AG04449 (cell line): Measurements from ENCODE around the gene ZRANB3.

Experiments used
- CTCF ChIA-PET: fragments of 350-600 bp; formaldehyde crosslinking; extraction: SDS; loops from one replicate; lab custom pipeline; 2021; ENCODE audit warnings: antibody characterized with exemption; lab: Yijun Ruan, JAX
- POLR2A ChIA-PET: fragments of 400-600, 350-600 bp; formaldehyde crosslinking; extraction: SDS; loops from one replicate; lab custom pipeline; 2020; ENCODE audit warnings: antibody characterized with exemption, inconsistent platforms; lab: Yijun Ruan, JAX
- DNase-seq: peaks from one replicate; pipeline ENCODE4 v3.0.0-alpha.2; 2010; ENCODE audit warnings: low read depth, low spot score
- H3K4me3 ChIP-seq: 2 replicates; pipeline ENCODE4 v1.5.1; 2011; ENCODE audit warnings: low read depth, mild to moderate bottlenecking, control low read depth, low read length
- TF ChIP-seq, protein P1 (sequence below): IDR thresholded peaks from one replicate; pipeline ENCODE4 v1.5.1; 2011; ENCODE audit warnings: mild to moderate bottlenecking, moderate library complexity, low read length, control low read depth, inconsistent platforms; ENCODE audit not compliant: insufficient read depth; ENCODE audit errors: missing control alignments

The ZRANB3 gene

DNA sequence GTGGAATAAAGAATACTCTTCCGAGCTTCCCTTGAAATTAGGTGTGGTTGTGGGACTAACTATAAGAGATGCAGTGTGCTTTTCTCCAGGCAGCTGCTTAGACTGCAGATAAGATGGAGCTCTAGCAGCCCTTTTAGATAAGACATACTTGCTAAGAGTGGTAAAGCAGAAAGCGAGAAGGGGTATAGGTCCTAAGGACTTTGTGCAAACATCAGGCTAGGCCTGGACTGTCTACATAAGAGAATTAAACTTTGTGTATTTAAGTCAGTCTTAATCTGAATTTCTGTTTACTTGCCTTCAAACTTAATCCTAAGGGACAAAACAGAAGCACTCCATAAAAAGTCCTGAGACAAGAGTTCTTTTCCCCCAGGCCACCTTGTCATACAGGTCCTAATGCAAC, 260.0 kb downstream of the ZRANB3 start:
- POLR2A ChIA-PET = no interaction called here
- CTCF ChIA-PET = no interaction called here
- H3K4me3 ChIP-seq = no peak overlapping the region
- TF ChIP-seq, protein P1, sequence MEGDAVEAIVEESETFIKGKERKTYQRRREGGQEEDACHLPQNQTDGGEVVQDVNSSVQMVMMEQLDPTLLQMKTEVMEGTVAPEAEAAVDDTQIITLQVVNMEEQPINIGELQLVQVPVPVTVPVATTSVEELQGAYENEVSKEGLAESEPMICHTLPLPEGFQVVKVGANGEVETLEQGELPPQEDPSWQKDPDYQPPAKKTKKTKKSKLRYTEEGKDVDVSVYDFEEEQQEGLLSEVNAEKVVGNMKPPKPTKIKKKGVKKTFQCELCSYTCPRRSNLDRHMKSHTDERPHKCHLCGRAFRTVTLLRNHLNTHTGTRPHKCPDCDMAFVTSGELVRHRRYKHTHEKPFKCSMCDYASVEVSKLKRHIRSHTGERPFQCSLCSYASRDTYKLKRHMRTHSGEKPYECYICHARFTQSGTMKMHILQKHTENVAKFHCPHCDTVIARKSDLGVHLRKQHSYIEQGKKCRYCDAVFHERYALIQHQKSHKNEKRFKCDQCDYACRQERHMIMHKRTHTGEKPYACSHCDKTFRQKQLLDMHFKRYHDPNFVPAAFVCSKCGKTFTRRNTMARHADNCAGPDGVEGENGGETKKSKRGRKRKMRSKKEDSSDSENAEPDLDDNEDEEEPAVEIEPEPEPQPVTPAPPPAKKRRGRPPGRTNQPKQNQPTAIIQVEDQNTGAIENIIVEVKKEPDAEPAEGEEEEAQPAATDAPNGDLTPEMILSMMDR = no peak
- DNase-seq = no peak

DNA sequence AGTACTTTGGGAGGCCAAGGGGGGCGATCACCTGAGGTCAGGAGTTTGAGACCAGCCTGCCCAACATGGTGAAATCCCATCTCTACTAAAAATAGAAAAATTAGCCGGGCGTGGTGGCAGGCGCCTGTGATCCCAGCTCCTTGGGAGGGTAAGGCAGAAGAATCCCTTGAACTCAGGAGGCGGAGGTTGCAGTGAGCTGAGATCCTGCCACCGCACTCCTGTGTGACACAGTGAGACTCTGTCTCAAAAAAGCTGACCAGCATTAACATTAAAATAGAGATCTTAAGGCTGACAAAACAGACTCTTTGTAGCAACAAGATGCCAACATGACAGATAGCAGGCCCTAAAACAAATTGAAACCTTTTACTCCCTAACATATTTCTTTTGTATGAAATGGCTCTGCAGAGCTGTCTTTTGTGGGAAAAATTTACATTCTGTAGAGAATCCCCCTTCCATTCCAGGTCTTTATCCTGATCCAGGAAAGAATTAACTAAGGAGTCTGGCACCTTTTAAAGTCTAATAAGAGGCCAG, 265.0 kb downstream of the ZRANB3 start:
- CTCF ChIA-PET = no interaction called here
- POLR2A ChIA-PET = no interaction called here
- TF ChIP-seq, protein P1 = no peak
- no peak overlapping the region for H3K4me3 ChIP-seq
- DNase-seq = no peak

DNA sequence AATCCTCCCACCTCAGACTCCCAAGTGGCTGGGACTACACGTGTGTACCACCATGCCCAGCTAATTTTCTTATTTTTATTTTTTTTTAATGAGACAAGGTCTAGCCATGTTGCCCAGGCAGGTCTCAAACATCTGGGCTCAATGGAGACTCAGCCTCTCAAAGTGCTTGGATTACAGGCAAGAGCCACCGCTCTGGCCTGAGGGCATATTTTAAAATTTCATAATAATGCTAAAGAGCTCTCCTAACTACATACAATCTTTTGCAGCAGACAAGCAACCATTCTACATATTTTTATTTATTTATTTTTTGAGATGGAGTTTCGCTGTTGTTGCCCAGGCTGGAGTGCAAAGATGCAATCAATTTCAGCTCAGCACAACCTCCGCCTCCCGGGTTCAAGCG, 271.9 kb downstream of the ZRANB3 start:
- ChIA-PET CTCF (interaction anchor here (1.2 kb wide), 1 partner anchor 255 kb away, joined by 3 read pairs; no protein-coding TSS in a partner anchor), POLR2A (no interaction called here)
- no peak overlapping the region for H3K4me3 ChIP-seq
- TF ChIP-seq, protein P1 = no peak
- DNase-seq = no peak

DNA sequence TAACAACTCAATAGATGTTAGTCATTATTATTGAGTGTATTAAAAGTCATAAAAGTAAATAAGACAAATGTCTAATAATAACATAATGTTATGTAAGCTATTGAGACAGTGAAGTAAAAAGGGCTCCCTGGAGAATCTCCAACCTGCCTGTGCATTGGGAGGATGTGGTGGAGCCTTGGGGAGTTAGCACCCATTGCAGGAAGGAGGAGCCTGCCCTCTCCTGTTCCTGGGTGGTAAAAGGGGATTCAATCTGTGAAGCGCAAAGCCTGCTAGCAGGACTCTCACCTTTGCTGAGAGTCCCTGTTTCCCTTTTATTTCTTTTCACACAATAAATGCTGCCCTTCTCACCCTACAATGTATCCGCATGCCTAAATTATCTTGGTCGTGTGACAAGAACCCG, 272.8 kb downstream of the ZRANB3 start:
- no peak for DNase-seq
- TF ChIP-seq, protein P1 = no peak
- CTCF ChIA-PET = no interaction called here
- no peak overlapping the region for H3K4me3 ChIP-seq
- POLR2A ChIA-PET = no interaction called here

DNA sequence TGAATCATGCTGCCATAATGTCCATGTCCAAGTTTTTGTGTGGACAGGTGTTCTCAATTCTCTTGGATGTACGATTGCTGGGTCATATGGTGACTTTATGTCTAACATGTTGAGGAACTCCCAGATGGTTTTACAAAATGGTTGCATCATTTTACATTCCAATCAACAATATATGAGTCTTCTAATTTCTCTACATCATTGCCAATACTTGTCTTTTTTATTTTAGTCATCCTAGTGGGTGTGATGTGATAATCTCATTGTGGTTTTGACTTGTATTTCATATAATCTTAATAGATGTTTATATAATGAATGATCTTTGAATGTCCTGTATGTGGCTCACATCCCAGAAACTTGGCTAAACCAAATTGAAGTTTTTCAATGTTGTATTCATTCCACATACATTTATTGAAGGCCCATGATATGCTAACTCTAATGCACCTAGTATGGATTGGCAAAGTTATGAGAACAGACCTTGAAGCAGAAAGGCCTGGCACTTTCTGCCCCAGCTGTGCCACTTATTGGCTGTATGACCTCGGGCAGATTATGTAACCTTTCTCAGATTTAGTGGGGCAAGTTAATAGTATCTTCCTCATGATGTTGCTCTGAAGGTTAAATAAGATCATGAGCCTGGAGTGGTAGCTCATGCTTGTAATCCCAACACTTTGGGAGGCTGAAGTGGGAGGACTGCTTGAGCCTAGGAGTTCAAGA, 273.5 kb downstream of the ZRANB3 start:
- TF ChIP-seq, protein P1 = no peak
- no peak overlapping the region for H3K4me3 ChIP-seq
- CTCF ChIA-PET = no interaction called here
- POLR2A ChIA-PET = no interaction called here
- DNase-seq = peak; percentile 14

DNA sequence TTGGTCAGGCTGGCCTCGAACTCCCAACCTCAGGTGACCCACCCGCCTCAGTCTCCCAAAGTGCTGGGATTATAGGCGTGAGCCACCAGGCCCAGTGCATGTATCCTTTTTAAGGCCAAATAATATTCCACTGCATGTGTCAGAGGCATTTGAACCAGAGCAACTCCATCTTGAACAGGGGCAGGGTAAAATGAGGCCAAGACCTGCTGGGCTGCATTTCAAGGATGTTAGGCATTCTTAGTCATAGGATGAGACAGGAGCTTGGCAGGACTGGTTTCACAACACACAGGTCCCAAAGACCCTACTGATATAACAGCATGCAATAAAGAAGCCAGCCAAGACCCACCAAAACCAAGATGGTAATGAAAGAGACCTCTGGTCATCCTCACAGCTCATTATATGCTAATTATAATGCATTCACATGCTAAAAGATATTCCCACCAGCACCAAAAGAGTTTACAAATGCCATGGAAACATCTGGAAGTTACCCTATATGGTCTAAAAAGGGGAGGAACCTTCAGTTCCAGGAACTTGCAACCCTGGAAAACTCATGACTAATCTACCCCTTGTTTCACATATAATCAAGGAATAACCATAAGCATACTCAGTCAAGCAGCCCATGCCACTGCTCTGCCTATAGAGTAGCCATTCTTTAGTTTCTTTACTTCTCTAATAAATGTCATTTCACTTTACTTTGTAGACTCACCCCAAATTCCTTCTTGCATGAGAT, 274.3 kb downstream of the ZRANB3 start:
- TF ChIP-seq, protein P1 = no peak
- CTCF ChIA-PET = no interaction called here
- H3K4me3 ChIP-seq = no peak overlapping the region
- POLR2A ChIA-PET = no interaction called here
- DNase-seq = no peak
